ENCODE measurements around the gene IQCC.

DNA sequence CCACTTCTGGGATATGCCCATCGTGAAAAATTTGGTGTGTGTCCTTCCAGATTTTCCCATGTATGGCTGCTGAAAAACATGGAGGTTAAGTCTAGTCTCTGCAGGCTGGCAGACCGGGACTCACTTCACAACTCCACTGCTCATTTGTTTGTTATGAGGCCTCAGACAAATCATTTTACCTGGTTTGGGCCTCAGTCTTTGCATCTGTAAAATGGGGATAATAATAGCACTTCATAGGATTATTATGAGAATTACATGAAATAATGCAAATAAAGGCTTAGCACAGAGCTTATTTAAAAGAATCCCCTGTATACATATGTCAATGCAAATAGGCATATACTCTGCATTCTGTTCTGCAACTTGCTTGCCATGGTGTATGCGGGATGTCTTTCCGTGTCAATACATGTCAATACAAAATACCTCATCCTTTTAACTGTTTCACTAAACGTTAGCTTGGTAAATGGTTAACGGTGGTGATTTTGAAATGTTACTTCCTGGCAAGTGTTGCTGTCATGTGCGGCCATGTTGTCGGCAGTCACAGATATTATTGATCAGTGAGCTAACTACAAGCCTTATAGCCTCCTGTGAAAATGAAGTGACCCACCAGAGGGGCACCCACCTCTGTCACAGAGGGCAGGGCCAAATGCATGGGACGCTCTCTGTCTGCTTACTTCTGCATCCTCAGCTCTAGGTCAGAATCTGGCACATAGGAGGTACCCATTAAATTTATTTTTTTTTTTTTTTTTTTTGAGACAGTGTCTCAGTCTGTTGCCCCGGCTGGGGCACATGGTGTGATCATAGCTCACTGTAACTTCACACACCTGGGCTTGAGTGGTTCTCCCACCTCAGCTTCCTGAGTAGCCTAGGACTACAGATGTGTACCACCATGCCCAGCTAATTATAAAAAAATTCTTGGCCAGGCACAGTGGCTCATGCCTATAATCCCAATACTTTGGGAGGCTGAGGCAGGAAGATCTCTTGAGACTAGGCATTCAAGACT is 49.9 kb downstream of the IQCC start:
- no peak for TF ChIP-seq POLR2A (IDR thresholded peaks at IDR 0.05)
- TF ChIP-seq CTCF (IDR thresholded peaks at IDR 0.05), result no peak
- no peak for TF ChIP-seq EP300 (IDR thresholded peaks at IDR 0.05)
- no peak for TF ChIP-seq POLR2AphosphoS5 (IDR thresholded peaks at IDR 0.05)
